DND-41 (cell line): ENCODE measurements around the gene CD276.
A peak's percentile ranks its signal among the peaks of the same experiment; 100 is the strongest.

Experiments used
- CTCF ChIP-seq: IDR thresholded peaks from 2 replicates; pipeline ENCODE4 v1.5.1; 2012; ENCODE audit warnings: borderline replicate concordance, low read length, moderate library complexity, mild to moderate bottlenecking; ENCODE audit not compliant: poor library complexity, severe bottlenecking; ENCODE audit errors: extremely low read depth
- EZH2 ChIP-seq: IDR thresholded peaks from 3 replicates; pipeline ENCODE4 v1.6.1; 2012; ENCODE audit warnings: borderline replicate concordance, low read depth, mild to moderate bottlenecking, moderate library complexity, low read length, inconsistent platforms; ENCODE audit not compliant: severe bottlenecking

- TF ChIP-seq CTCF (peak; percentile 27), EZH2 (no peak)
Measured at GRCh38 chr15:73717802-73718201, 33.6 kb downstream of the CD276 start.
